IMR-90 (cell line): ENCODE measurements around the gene OR13J1. TPM values are rescaled to one million over a fixed set of nuclear protein-coding genes. Genes with fewer than 3 reads are reported as not detected.

Source experiments
- ATAC-seq: fragments of 200-7000 bp; cut with Tn5 transposase; 2 replicates; pipeline ENCODE4 v1.9.1; 2020; ENCODE audit warnings: low read depth, mild to moderate bottlenecking, moderate library complexity
- BruUV-seq: library from RNA; stranded (reverse); fragments of 400-500 nt; replicated peaks from 2 replicates; lab custom pipeline; 2021; lab: Mats Ljungman, UMichigan
- CTCF ChIA-PET: fragments of 300-600 bp; formaldehyde crosslinking; extraction: SDS; loops from one replicate; lab custom pipeline; 2021; ENCODE audit warnings: antibody characterized with exemption; lab: Yijun Ruan, JAX
- POLR2A ChIA-PET: fragments of 300-600 bp; sonication (Branson Sonifier 250); formaldehyde crosslinking; loops from one replicate; lab custom pipeline; 2022; ENCODE audit warnings: antibody characterized with exemption; ENCODE audit not compliant: unreplicated experiment; lab: Charles Lee
- DNase-seq: peaks from one replicate; pipeline ENCODE4 v3.0.0; 2013
- H2AFZ ChIP-seq: replicated peaks from 2 replicates; pipeline ENCODE3; 2013; ENCODE audit warnings: low read length, mild to moderate bottlenecking; ENCODE audit not compliant: poor library complexity
- H2AK5ac ChIP-seq: 2 replicates; pipeline ENCODE4 v1.6.1; 2013; ENCODE audit warnings: low read depth, low read length, inconsistent platforms
- H2AK9ac ChIP-seq: replicated peaks from 2 replicates; pipeline ENCODE3; 2013; ENCODE audit warnings: mild to moderate bottlenecking, low read depth, low read length, moderate library complexity; ENCODE audit not compliant: poor library complexity
- H2BK120ac ChIP-seq: 2 replicates; pipeline ENCODE4 v1.6.1; 2013; ENCODE audit warnings: low read depth, low read length, inconsistent platforms
- H2BK15ac ChIP-seq: 3 replicates; pipeline ENCODE4 v1.6.1; 2013; ENCODE audit warnings: low read depth, low read length, inconsistent platforms
- H2BK20ac ChIP-seq: 2 replicates; pipeline ENCODE4 v1.6.1; 2013; ENCODE audit warnings: low read depth, mild to moderate bottlenecking, inconsistent platforms, low read length, moderate library complexity
- H2BK5ac ChIP-seq: 2 replicates; pipeline ENCODE4 v1.6.1; 2013; ENCODE audit warnings: mild to moderate bottlenecking, low read depth, low read length, inconsistent platforms; ENCODE audit not compliant: poor library complexity, severe bottlenecking
- H3K14ac ChIP-seq: replicated peaks from 2 replicates; pipeline ENCODE4 v1.6.1; 2013; ENCODE audit warnings: low read depth, low read length, inconsistent platforms
- H3K18ac ChIP-seq: 2 replicates; pipeline ENCODE4 v1.6.1; 2013; ENCODE audit warnings: low read depth, low read length, control low read depth
- H3K23ac ChIP-seq: 2 replicates; pipeline ENCODE4 v1.6.1; 2013; ENCODE audit warnings: low read depth, low read length, inconsistent platforms
- H3K27ac ChIP-seq: 2 replicates; pipeline ENCODE4 v1.5.1; 2013; ENCODE audit warnings: mild to moderate bottlenecking, control low read depth, low read length; ENCODE audit not compliant: insufficient read depth
- H3K27me3 ChIP-seq: 2 replicates; pipeline ENCODE4 v1.6.1; 2013; ENCODE audit warnings: low read length; ENCODE audit not compliant: control insufficient read depth, insufficient read depth
- H3K36me3 ChIP-seq: 2 replicates; pipeline ENCODE4 v1.6.1; 2013; ENCODE audit warnings: low read length, mixed read lengths; ENCODE audit not compliant: control insufficient read depth, insufficient read depth
- H3K4ac ChIP-seq: 2 replicates; pipeline ENCODE4 v1.6.1; 2013; ENCODE audit warnings: low read depth, low read length, inconsistent platforms
- H3K4me1 ChIP-seq: 2 replicates; pipeline ENCODE4 v1.6.1; 2013; ENCODE audit warnings: low read length, mixed read lengths; ENCODE audit not compliant: control insufficient read depth, insufficient read depth
- H3K4me2 ChIP-seq: 2 replicates; pipeline ENCODE4 v1.6.1; 2013; ENCODE audit warnings: low read depth, mild to moderate bottlenecking, control low read depth, low read length, moderate library complexity
- H3K4me3 ChIP-seq: 2 replicates; pipeline ENCODE4 v1.5.1; 2013; ENCODE audit warnings: low read depth, mild to moderate bottlenecking, control low read depth, low read length, moderate library complexity; ENCODE audit not compliant: insufficient read depth
- H3K56ac ChIP-seq: 2 replicates; pipeline ENCODE4 v1.6.1; 2013; ENCODE audit warnings: low read length, inconsistent platforms; ENCODE audit not compliant: insufficient read depth; ENCODE audit errors: extremely low read depth
- H3K79me1 ChIP-seq, 2 experiments: 2 replicates each; pipeline ENCODE4 v1.6.1; 2013; ENCODE audit warnings: low read length in 2 of 2, inconsistent platforms in 1 of 2, low read depth in 1 of 2
- H3K9ac ChIP-seq: 2 replicates; pipeline ENCODE4 v1.6.1; 2013; ENCODE audit warnings: low read depth, low read length, control low read depth
- H3K9me1 ChIP-seq: 2 replicates; pipeline ENCODE4 v1.6.1; 2013; ENCODE audit warnings: low read length, inconsistent platforms; ENCODE audit not compliant: insufficient read depth
- H3K9me3 ChIP-seq: 2 replicates; pipeline ENCODE4 v1.6.1; 2013; ENCODE audit warnings: low read length; ENCODE audit not compliant: control insufficient read depth, insufficient read depth
- H4K20me1 ChIP-seq: 2 replicates; pipeline ENCODE4 v1.6.1; 2013; ENCODE audit warnings: low read length, inconsistent platforms; ENCODE audit not compliant: insufficient read depth
- H4K5ac ChIP-seq: 2 replicates; pipeline ENCODE4 v1.6.1; 2013; ENCODE audit warnings: mild to moderate bottlenecking, low read depth, low read length, control low read depth
- H4K8ac ChIP-seq, 2 experiments: 2 replicates each; pipeline ENCODE4 v1.6.1; 2013; ENCODE audit warnings: low read depth in 2 of 2, low read length in 2 of 2, control low read depth in 1 of 2, inconsistent platforms in 1 of 2
- H4K91ac ChIP-seq: 2 replicates; pipeline ENCODE4 v1.6.1; 2013; ENCODE audit warnings: low read depth, low read length, inconsistent platforms; ENCODE audit not compliant: insufficient read depth
- BHLHE40 ChIP-seq: fragments of 150-350 bp; IDR thresholded peaks from 2 replicates; pipeline ENCODE4 v1.6.1; 2016; ENCODE audit warnings: mild to moderate bottlenecking, low read depth, low read length
- CEBPB ChIP-seq: IDR thresholded peaks from 2 replicates; pipeline ENCODE4 v1.6.1; 2012; ENCODE audit warnings: low read depth, low read length, improper control_type of control experiment
- CHD1 ChIP-seq: IDR thresholded peaks from 2 replicates; pipeline ENCODE4 v1.6.1; 2012; ENCODE audit warnings: low read depth, low read length, improper control_type of control experiment
- ELK1 ChIP-seq: fragments of 150-350 bp; IDR thresholded peaks from 2 replicates; pipeline ENCODE4 v1.6.1; 2016; ENCODE audit warnings: low read depth, mild to moderate bottlenecking, low read length, moderate library complexity, borderline replicate concordance
- FOS ChIP-seq: fragments of 150-350 bp; IDR thresholded peaks from 2 replicates; pipeline ENCODE4 v1.6.1; 2016; ENCODE audit warnings: low read depth, low read length
- MAFK ChIP-seq: IDR thresholded peaks from 2 replicates; pipeline ENCODE4 v1.6.1; 2012; ENCODE audit warnings: low read depth, low read length, improper control_type of control experiment
- MAZ ChIP-seq: IDR thresholded peaks from 2 replicates; pipeline ENCODE4 v1.6.1; 2012; ENCODE audit warnings: low read depth, mild to moderate bottlenecking, low read length, improper control_type of control experiment, moderate library complexity, borderline replicate concordance
- MXI1 ChIP-seq: IDR thresholded peaks from 2 replicates; pipeline ENCODE4 v1.6.1; 2012; ENCODE audit warnings: low read depth, mild to moderate bottlenecking, low read length, moderate library complexity, borderline replicate concordance
- NFE2L2 ChIP-seq: fragments of 150-350 bp; IDR thresholded peaks from 2 replicates; pipeline ENCODE4 v1.6.1; 2016; ENCODE audit warnings: low read depth, mild to moderate bottlenecking, low read length
- POLR2A ChIP-seq: IDR thresholded peaks from 2 replicates; pipeline ENCODE4 v1.6.1; 2012; ENCODE audit warnings: mild to moderate bottlenecking, low read depth, low read length
- RAD21 ChIP-seq: IDR thresholded peaks from 2 replicates; pipeline ENCODE4 v1.6.1; 2012; ENCODE audit warnings: low read length, improper control_type of control experiment
- RCOR1 ChIP-seq: IDR thresholded peaks from 2 replicates; pipeline ENCODE4 v1.6.1; 2012; ENCODE audit warnings: mild to moderate bottlenecking, low read length, improper control_type of control experiment; ENCODE audit not compliant: insufficient replicate concordance
- RFX5 ChIP-seq: IDR thresholded peaks from 2 replicates; pipeline ENCODE4 v1.8.0; 2012; ENCODE audit warnings: low read depth, mild to moderate bottlenecking, low read length, moderate library complexity
- SMC3 ChIP-seq: fragments of 150-350 bp; IDR thresholded peaks from 2 replicates; pipeline ENCODE4 v1.6.1; 2016; ENCODE audit warnings: low read depth, mild to moderate bottlenecking, antibody characterized with exemption, low read length, moderate library complexity
- USF2 ChIP-seq: fragments of 150-350 bp; IDR thresholded peaks from 2 replicates; pipeline ENCODE4 v1.6.1; 2017; ENCODE audit warnings: mild to moderate bottlenecking, antibody characterized with exemption, low read length, low read depth
- WGBS, 2 experiments: methylation state at CpG; one replicate each; pipeline versions ENCODE4 v1.1.5 to v1.1.7; 2013; ENCODE audit warnings: missing lambda C conversion rate in 2 of 2; ENCODE audit not compliant: insufficient read length in 1 of 2; ENCODE audit errors: extremely low coverage in 2 of 2; 5-methylcytosine and 5-hydroxymethylcytosine counted together
- dilution Hi-C: fragments of 300-500 bp; cut with HindIII; formaldehyde crosslinking; loops from one replicate; pipeline ENCODE4 v1.14.3; 2018; ENCODE audit warnings: low sequenced_read_pairs; ENCODE audit not compliant: unreplicated experiment
- in situ Hi-C: fragments of 300-500 bp; cut with MboI; formaldehyde crosslinking; loops from 3 replicates; pipeline ENCODE4 v1.14.3; 2019; ENCODE audit warnings: low sequenced_read_pairs, inconsistent platforms, mixed read lengths
- intact Hi-C: fragments of 100-400 bp; cut with micrococcal nuclease; formaldehyde crosslinking; loops from 2 replicates; pipeline ENCODE4 v1.10.0; 2022
- polyA plus RNA-seq, 3 experiments: library from polyadenylated mRNA; depleted of rRNA; stranded (reverse); fragments of >200 nt; gene quantifications; 2 replicates each; pipeline ENCODE4 v1.2.3, GENCODE V29; 2012; ENCODE audit warnings: low replicate concordance in 1 of 3
- total RNA-seq: library from RNA; depleted of rRNA; stranded (reverse); fragments of >200 nt; gene quantifications from 2 replicates; pipeline ENCODE4 v1.2.3, GENCODE V29; 2012
- TF ChIP-seq, protein P1 (sequence below): conservative IDR thresholded peaks from 2 replicates; pipeline ENCODE4 v1.5.1; 2012; ENCODE audit warnings: mild to moderate bottlenecking, low read depth, low read length, improper control_type of control experiment

Gene OR13J1
- total and polyA plus RNA-seq, 2 of the 4 experiments (the other 2 are of a cell fraction), result not detected

GRCh38 chr9:35839926-35840325 is 30.3 kb downstream of the OR13J1 start:
- BruUV-seq, result no TSS peak
- H3K4me1 ChIP-seq, result peaks cover 8% of the 10 kb centered on the region
- in situ Hi-C loops (no loop called here), intact Hi-C loops (no loop called here), dilution Hi-C loops (no loop called here)
- no peak overlapping the region for H2AFZ ChIP-seq
- H3K18ac ChIP-seq, result no peak overlapping the region
- no peak overlapping the region for H3K4ac ChIP-seq
- ChIA-PET CTCF (interaction anchor here (1.2 kb wide), 1 partner anchor 14 kb away, joined by 3 read pairs; no protein-coding TSS in a partner anchor), POLR2A (no interaction called here)
- H3K14ac ChIP-seq, result no peak overlapping the region
- 83% methylated on average over 2 of the region's 5 CpGs; no CpG with 5 or more reads in 1 of the 2 experiments for WGBS, 2 experiments
- peaks cover 2% of the 10 kb centered on the region; the same call in 1 of the 2 replicates for H3K36me3 ChIP-seq
- H3K56ac ChIP-seq, result no peak overlapping the region
- DNase-seq (no peak), ATAC-seq (no peak)
- no peak overlapping the region for H3K27ac ChIP-seq
- peaks cover 10% of the 10 kb centered on the region for H3K9me1 ChIP-seq
- H2AK5ac ChIP-seq, result no peak overlapping the region
- H3K9ac ChIP-seq, result no peak overlapping the region
- no peak for TF ChIP-seq BHLHE40
- TF ChIP-seq ELK1, result no peak
- no peak for TF ChIP-seq MAZ
- TF ChIP-seq RAD21, result no peak
- no peak for TF ChIP-seq CEBPB
- no peak for TF ChIP-seq POLR2A
- TF ChIP-seq, protein P1, sequence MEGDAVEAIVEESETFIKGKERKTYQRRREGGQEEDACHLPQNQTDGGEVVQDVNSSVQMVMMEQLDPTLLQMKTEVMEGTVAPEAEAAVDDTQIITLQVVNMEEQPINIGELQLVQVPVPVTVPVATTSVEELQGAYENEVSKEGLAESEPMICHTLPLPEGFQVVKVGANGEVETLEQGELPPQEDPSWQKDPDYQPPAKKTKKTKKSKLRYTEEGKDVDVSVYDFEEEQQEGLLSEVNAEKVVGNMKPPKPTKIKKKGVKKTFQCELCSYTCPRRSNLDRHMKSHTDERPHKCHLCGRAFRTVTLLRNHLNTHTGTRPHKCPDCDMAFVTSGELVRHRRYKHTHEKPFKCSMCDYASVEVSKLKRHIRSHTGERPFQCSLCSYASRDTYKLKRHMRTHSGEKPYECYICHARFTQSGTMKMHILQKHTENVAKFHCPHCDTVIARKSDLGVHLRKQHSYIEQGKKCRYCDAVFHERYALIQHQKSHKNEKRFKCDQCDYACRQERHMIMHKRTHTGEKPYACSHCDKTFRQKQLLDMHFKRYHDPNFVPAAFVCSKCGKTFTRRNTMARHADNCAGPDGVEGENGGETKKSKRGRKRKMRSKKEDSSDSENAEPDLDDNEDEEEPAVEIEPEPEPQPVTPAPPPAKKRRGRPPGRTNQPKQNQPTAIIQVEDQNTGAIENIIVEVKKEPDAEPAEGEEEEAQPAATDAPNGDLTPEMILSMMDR, result no peak
- TF ChIP-seq MAFK, result no peak
- no peak for TF ChIP-seq SMC3
- TF ChIP-seq NFE2L2, result no peak
- no peak for TF ChIP-seq RFX5
- TF ChIP-seq RCOR1, result no peak
- no peak for TF ChIP-seq USF2
- no peak for TF ChIP-seq FOS
- no peak for TF ChIP-seq CHD1
- no peak for TF ChIP-seq MXI1
- no peak overlapping the region for H2BK120ac ChIP-seq
- no peak overlapping the region for H2BK15ac ChIP-seq
- peaks cover 9% of the 10 kb centered on the region; the same call in 1 of the 2 replicates for H4K20me1 ChIP-seq
- H4K91ac ChIP-seq, result no peak overlapping the region
- no peak overlapping the region for H2BK5ac ChIP-seq
- peak overlapping the region; percentile 45 for H2AK9ac ChIP-seq
- no peaks in the 10 kb centered on the region for H3K27me3 ChIP-seq
- no peak overlapping the region for H4K5ac ChIP-seq
- no peak overlapping the region for H2BK20ac ChIP-seq
- H4K8ac ChIP-seq, result no peak overlapping the region
- no peaks in the 10 kb centered on the region for H3K79me1 ChIP-seq
- H3K4me2 ChIP-seq, result no peak overlapping the region
- no peak overlapping the region for H3K23ac ChIP-seq
- H3K9me3 ChIP-seq, result no peaks in the 10 kb centered on the region
- H3K4me3 ChIP-seq, result no peak overlapping the region
